ENCODE measurements around the gene TRDMT1.

Gene TRDMT1

DNA sequence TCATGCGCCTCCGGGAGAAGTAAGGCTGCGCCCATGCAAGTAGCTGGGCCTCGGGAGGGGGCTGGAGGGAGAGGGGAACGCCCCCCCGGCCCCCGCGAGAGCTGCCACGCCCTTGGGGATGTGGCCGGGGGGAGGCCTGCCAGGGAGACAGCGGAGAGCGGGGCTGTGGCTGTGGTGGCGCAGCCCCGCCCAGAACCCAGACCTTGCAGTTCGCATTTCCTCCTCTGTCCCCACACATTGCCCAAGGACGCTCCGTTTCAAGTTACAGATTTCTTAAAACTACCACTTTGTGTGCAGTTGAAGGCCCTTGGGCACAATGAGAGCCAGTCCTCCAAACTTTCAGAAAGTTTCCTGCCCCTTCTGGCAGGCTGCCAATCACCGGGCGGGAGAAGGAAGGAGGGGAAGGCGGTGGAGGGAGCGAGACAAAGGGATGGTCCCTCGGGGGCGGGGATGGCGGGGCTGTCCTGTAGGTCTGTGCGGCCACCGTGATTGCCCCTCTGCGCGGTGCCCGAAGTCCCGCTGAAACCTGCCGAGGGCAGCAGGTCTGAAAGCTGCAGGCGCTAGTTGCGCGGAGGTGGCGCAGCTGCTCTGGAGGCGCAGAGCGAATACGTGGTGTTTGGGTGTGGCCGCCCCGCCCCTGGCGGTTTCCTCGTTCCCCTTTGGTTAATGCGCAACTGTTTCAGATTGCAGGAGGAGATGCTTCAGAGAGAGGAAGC, 28.7 kb upstream of the TRDMT1 start:
- DNase-seq = peak; percentile 93

DNA sequence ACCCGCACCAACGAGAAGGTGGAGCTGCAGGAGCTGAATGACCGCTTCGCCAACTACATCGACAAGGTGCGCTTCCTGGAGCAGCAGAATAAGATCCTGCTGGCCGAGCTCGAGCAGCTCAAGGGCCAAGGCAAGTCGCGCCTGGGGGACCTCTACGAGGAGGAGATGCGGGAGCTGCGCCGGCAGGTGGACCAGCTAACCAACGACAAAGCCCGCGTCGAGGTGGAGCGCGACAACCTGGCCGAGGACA, 28.2 kb upstream of the TRDMT1 start:
- no peak for DNase-seq

GRCh38 chr10:17229016-17229716, 27.7 kb upstream of the TRDMT1 start:
- DNase-seq = peak; percentile 60

DNA sequence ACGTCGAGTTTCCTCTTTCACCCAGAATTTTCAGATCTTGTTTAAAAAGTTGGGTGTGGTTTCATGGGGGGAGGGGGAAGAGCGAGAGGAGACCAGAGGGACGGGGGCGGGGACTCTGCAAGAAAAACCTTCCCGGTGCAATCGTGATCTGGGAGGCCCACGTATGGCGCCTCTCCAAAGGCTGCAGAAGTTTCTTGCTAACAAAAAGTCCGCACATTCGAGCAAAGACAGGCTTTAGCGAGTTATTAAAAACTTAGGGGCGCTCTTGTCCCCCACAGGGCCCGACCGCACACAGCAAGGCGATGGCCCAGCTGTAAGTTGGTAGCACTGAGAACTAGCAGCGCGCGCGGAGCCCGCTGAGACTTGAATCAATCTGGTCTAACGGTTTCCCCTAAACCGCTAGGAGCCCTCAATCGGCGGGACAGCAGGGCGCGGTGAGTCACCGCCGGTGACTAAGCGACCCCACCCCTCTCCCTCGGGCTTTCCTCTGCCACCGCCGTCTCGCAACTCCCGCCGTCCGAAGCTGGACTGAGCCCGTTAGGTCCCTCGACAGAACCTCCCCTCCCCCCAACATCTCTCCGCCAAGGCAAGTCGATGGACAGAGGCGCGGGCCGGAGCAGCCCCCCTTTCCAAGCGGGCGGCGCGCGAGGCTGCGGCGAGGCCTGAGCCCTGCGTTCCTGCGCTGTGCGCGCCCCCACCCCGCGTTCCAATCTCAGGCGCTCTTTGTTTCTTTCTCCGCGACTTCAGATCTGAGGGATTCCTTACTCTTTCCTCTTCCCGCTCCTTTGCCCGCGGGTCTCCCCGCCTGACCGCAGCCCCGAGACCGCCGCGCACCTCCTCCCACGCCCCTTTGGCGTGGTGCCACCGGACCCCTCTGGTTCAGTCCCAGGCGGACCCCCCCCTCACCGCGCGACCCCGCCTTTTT, 26.9 kb upstream of the TRDMT1 start, which contains the start of gene VIM:
TSS of gene VIM (plus strand) at position 151 of the 925 bp plus-strand sequence. CDS start 1,182 bp downstream, outside the sequence.
- DNase-seq = peak; percentile 89

DNA sequence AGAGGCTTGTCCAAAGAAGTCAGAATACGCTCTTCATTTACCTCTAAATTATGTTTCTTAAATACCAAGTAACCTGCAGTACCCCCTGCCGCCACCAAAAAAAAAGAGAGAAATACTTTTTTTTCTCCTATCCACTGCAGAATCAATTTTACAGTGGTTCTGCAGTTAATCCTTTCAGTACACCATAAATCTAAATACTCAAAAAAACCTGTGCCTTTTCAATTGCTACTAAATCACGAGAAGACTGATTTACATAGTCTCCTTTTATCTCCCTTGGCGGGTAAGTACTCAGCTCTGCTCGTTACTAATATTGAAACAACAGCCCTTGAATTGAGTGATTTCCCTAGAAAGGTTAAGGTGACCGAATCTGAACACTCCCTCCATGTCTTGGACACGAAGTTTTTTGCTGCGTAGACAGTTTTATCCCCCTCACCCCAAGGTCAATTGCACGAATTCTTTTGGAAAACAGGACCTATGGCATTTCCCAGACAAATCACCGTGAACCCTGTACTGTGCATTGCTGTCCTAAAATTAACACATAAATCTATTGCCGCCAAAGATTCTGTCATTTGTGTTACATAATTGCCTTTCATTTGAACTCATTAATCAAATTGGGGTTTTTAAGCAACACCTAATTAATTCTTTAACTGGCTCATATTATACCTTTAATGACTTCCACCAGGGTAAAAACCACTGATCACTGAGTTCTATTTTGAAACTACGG, 26.1 kb upstream of the TRDMT1 start:
- peak; percentile 67 for DNase-seq

- DNase-seq = no peak
Observed at GRCh38 chr10:17226891-17227303, 25.4 kb upstream of the TRDMT1 start.

GRCh38 chr10:17225808-17226207, 24.3 kb upstream of the TRDMT1 start:
- DNase-seq = no peak

GRCh38 chr10:17222329-17222728, 20.9 kb upstream of the TRDMT1 start:
- no peak for DNase-seq

- DNase-seq = no peak
Observed at GRCh38 chr10:17220652-17221100, 19.2 kb upstream of the TRDMT1 start.

GRCh38 chr10:17219024-17219423, 17.6 kb upstream of the TRDMT1 start:
- no peak for DNase-seq

- no peak for DNase-seq
Observed at GRCh38 chr10:17217631-17218232, 16.3 kb upstream of the TRDMT1 start.

DNA sequence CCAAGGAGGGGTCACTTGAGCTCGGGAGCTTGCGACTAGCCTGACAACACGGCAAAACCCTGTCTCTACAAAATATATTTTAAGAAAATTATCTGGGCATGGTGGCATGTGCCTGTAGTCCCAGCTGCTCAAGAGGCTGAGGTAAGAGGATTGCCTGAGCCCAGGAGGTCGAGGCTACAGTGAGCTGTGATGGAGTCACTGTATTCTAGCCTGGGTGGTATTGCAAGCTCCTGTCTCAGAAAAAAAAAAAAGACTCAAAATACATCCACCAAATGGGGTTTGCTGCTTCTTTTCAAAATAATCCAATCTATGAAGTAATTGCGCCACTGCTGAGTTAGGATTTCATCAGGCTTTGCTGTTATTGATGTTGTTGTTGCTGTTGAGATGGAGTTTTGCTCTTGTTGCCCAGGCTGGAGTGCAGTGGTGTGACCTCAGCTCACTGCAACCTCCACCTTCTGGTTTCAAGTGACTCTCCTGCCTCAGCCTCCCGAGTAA, 15.5 kb upstream of the TRDMT1 start:
- no peak for DNase-seq

DNA sequence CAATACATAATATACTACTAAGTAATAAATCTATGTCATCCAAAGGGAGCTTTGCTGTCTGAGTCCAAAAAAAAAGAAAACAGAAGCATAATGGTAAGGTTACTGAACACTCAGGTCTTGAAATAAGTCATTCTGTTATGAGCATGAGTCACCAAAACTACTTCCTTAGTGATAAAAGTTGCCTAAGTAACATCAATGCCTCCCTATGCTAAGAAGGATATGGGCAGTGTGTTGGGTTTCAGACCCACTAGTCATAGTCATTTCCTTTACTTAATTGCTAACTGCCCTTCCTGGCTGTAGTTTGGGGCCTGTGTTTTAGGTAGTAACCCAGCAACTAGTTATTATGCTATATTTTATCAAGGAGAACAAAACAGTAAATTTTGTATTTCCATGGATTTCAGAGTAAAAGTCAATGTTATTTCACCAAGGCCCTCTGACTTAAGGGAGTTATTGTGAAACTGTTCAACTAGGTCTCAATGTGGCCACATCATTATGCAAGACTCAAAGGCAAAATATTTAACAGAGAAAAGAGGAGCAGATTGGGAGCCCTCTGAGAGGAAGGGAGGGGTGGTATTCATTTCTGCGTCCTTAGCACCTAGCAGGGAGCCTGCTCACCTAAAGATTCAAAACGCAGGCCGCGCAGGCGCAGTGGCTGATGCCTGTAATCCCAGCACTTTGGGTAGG, 14.9 kb upstream of the TRDMT1 start:
- DNase-seq = peak; percentile 88

DNA sequence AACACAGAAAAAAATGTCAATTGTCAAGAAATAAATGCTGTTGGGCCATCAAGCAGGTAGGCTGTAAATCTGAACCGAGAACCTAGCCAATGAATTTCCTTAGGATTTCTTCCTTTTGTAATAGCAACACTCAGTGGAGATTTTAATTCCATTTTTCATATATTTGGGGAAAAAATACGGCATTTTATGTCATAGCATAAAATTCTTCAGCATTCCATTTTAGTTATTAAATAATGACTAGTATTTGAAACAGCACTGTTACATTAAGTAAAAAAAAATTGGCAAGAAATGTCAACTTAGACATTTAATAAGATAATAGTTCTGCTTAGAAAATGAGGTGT, 14.3 kb upstream of the TRDMT1 start:
- no peak for DNase-seq

DNA sequence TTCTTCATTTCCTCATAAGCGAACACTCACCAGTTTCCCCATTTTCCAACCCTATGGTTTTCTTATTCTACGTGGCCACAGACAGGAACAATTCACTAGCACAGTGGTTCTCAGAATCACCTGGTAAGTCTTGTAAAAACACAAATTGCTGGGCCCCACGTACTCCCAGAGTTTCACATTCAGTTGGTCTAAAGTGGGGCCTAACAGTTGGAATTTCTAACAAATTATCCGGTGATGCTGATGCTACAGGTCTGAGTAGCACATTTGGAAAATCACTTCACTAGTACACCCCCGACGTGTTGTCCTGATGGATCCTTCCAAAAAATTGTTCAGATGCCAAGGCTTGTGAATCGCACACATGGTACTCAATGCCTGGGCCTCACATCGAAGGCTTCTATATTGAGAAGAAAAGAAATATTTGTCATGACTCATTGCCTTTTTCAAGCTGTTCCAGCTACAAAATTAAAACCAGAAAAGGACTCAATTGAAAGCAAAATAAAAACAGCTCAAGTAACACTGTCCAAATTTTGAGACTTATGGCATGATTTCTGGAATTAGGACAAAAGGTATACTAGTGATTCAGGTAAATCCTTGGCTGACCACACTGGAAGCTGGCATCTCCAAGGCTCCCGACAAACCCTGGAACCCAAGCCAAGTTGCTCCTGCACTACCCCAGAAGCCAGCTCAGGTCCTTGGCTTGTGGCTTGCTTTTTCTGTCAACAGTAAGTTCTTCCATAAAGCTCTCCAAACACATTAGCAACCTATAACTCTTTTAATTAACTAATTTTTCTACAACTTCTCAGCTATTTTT, 13.7 kb upstream of the TRDMT1 start:
- DNase-seq = no peak

- no peak for DNase-seq
Observed at GRCh38 chr10:17214526-17214925, 13.1 kb upstream of the TRDMT1 start.

DNA sequence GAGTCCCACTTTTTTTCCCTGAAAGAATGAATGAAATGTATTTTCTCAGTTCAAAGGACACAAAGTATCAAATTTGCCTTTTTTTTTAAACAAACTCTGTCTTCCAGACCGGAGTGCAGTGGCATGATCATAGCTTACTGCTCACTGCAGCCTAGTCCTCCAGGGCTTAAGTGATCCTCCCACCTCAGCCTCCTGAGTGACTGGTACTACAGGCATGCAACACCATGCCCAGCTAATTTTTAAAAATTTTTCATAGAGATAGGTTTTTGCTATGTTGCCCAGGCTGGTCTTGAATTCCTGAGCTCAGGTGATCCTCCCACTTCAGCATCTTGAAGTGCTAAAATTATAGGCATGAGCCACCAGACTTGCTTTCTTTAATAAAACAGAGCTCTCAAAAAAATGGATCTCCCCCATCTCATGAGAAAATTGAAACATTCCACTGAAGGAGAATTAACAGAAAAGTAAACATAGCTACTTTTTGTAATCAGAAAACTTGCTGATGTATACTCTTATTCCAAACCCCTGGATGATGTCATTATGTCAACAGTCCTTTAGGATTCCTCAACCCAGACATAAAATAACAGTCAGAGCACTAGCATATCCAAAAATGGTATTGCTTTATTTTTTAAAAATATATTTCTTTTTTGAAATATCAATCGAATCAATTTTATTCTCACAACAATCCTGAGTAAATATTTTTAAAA, 12.3 kb upstream of the TRDMT1 start:
- no peak for DNase-seq

GRCh38 chr10:17212802-17213221, 11.3 kb upstream of the TRDMT1 start:
- DNase-seq = no peak

- DNase-seq = no peak
Observed at GRCh38 chr10:17210361-17210760, 8.9 kb upstream of the TRDMT1 start.

DNA sequence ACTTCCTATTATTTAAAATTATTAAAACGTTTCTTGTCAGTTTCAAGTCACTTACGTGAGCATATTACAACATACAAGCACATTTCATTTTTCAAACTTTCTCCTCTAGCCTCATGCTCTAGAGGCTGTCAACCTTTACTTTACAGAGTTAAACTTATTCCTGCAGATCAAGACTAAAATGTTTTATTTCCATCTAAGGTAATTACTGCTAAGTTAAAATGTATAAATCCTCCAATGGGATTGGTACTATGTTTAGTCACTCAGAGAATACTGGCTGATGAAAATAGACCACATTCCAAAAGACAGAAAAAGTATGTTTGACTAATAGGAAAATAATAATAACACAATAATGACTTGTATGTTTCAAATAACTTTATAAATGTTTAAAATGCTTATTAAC, 8.4 kb upstream of the TRDMT1 start:
- DNase-seq = no peak

All from hematopoietic multipotent progenitor cell treated with erythropoietin and hydrocortisone succinate and interleukin-3 and kit ligand, for 6 days (in vitro differentiated cells).